ENCODE results near the gene MEDAG.

Gene MEDAG

DNA sequence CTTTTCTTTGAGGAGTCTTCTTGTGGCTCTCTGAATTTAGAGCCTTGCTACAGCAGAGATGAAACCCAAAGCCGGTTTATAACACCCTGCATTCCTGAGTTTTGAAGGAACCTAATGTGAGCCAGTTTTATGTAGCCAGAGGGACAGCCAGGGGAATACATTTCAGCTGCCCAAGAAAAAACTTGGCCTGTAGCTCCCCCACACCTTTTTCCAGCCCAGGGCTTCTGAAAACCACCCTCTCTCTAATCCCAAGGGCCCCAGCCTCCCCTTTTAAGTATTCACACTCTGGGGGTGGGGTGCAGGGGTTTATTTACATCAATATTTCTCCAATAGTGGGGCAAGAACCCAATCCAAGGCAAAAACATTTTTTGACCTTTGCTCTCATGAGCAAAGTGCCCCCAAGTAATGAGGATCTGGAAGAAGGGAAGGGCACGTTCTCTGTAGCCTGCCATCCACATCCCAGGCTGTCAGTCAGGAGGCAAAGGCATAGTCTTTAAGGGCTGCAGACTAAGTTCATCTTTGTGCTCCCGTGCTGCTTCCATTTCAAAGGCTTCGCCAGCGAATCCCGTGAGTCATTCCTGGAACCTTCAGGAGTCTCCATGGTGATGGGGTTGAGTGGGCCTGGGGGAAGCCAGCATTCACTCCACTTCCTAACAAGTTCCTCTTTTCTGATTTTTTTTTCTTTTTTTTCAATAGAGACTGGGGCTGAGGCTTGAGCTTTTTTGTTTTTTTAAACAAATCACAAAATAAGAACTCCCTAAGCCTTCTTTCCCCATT, 33.2 kb upstream of the MEDAG start:
- in situ Hi-C loops (cut with MboI; ENCODE audit: low sequenced_read_pairs): no loop called here

DNA sequence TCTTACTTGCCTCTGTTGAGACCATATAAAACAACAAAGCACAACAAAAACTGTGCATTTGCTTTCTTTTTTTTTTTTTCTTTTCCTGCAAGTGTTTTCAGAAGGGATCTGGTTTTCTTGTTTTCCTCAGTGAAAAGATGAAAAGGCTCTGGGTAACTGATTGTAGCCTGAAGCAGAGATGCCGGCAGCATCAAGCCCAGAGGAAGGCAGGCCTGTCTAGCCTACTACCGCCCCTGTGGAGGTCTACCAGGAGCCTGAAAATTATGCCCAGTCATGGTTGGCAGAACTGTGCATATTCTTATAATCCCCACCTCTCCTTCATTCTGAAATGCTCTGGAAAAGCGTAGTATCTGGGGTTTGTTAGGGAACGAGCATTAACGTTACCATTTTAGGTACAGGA, 32.6 kb upstream of the MEDAG start:
- in situ Hi-C loops (cut with MboI; ENCODE audit: low sequenced_read_pairs): no loop called here

- in situ Hi-C loops (cut with MboI; ENCODE audit: low sequenced_read_pairs): no loop called here
Observed at GRCh38 chr13:30874111-30874510, 32.0 kb upstream of the MEDAG start.

GRCh38 chr13:30874561-30874960, 31.5 kb upstream of the MEDAG start:
- in situ Hi-C loops (cut with MboI; ENCODE audit: low sequenced_read_pairs): no loop called here

DNA sequence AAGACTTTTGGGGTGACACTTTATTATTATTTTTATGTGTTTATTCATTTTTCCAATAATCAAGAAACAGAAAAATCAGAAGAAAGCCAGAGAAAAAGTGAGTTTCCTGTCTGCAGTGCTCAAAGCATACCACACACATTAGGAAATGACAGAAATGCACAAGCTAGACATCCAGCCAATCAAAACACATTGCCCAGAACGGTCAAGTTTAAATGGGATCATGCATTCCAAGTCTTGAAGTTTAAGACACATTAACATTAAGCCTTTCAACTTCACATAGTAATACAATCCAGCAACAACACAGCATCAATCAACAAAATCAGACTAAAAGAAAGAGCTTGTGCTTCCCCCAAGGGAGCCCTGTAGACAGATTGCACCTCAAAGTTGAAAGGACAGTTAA, 28.7 kb upstream of the MEDAG start:
- in situ Hi-C loops (cut with MboI; ENCODE audit: low sequenced_read_pairs): no loop called here

DNA sequence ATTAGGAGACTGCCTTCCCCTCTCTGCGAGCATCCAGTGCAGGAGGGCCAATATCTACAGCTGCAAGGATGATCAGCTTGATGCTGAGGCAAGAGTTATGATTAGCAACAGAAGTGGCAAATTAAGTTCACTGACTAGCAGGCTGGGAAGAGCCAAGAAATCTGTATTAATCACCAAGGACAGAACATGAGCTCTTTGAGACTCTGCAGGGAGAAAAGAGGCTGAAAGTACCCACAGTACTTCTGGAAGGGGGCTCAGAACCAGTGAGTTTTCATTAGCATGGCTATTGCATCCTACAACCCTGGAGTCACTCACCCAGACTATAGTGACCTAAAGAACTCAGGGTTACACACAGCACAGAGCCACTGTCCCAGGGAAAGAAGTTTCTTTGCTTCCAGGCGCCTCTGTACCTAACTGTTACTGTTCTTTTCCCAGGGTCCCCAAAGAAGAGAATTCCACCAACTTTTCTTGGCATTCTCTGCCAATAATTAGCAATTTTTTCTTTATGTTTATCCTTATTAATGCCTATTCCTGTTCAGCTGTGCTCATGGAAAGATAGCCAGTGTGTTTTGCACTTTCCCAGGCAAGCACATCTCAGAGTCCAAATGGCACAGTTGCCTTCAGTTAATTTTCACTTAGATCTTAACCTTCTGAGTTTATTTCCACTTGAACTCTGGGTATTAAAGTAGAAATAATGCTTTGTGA, 25.8 kb upstream of the MEDAG start:
- in situ Hi-C loops (cut with MboI; ENCODE audit: low sequenced_read_pairs): no loop called here

DNA sequence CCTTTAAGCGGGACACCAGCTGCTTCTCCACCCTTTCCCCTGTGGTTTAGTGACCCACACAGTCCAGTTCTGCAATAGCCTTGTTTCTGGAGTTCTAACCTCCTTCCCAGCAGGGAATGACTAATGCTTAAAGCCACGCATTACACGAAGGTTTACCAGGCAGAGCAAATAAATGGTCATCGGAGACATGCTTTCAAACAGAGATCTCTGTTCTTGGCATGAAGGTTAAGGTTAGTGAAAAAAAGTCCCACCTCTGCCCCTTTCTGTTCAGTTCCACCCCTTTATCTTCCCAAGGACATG, 25.3 kb upstream of the MEDAG start:
- in situ Hi-C loops (cut with MboI; ENCODE audit: low sequenced_read_pairs): no loop called here

- in situ Hi-C loops (cut with MboI; ENCODE audit: low sequenced_read_pairs): no loop called here
Observed at GRCh38 chr13:30881191-30881651, 24.9 kb upstream of the MEDAG start.

DNA sequence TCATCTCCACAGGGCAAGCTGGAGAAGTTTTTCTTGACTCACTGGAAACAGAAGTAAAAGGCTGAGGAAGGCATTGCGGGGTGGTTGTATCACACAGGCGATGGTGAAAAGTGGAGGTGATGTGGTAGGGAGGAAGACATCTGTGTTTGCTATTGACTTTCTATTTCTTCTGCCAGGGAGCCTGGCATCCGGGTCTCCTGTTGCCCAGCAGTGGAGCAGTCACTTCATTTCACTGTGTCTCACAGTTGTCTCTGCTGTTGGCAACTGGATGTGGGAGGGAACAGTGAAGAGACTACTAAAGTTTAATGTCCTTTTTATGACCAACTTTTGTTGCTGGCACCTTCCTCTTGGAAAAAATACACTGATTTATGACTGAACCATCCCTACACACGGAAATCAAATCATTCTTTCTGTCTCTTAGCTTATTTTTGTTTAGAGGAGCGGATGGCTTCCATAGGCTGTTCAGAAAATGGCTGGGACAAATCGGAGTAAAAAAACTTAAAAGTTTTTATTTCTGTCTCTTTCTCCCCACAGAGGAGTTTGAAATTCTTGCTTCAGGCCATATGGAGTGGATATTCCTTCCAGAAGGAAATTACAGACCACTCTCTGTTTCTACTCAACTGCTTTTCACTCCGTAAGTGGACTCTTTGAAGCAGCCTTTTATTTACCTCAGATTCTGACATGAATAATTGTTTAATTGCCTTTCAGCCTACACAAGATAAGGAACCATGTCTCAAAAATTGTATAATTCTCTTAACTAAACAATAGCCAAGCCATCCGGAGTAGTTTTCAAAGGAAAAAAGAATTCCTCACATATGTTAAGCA, 23.8 kb upstream of the MEDAG start:
- in situ Hi-C loops (cut with MboI; ENCODE audit: low sequenced_read_pairs): no loop called here

- in situ Hi-C loops (cut with MboI; ENCODE audit: low sequenced_read_pairs): no loop called here
Observed at GRCh38 chr13:30882996-30883766, 22.9 kb upstream of the MEDAG start.

DNA sequence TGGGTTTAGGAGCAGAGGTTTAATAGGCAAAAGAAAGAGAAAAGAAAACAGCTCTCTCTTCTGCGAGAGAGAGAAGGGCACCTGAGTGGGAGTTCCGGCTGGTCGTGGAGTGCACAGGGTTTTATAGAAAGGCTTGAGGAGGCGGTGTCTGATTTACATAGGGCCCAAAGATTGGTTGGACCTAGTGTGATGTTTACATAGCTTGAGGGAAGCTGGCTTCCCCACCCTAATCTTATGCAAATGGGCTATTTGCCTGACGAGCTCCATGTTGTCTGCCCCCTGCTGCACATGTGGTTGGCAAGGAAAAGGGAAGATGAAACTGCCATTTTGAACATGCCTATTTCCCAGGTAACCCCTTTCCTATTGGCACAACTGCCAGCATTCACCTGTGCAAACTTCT, 21.5 kb upstream of the MEDAG start:
- in situ Hi-C loops (cut with MboI; ENCODE audit: low sequenced_read_pairs): no loop called here

DNA sequence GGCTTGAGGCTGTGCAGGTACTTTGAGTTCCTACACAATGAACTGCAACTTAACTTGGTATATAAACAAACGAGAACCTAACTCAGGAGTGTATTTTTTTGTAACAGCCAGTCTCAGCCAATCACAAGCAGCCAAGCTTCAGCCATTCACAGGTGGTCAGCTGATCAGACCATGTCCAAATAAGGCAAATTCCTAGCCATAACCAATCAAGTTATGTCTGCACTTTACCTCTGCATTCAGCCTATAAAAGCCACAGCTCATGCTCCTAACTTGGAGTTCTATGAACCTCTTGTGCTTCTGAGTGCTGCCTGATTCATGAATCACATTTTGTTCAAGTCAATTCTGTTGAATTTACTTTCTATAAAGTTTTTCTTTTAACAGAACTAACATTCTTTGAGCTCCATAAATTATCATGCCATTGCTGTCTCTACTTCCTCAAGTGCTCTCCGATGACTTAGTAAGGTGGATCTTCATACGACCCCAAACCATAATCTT, 16.8 kb upstream of the MEDAG start:
- in situ Hi-C loops (cut with MboI; ENCODE audit: low sequenced_read_pairs): no loop called here

DNA sequence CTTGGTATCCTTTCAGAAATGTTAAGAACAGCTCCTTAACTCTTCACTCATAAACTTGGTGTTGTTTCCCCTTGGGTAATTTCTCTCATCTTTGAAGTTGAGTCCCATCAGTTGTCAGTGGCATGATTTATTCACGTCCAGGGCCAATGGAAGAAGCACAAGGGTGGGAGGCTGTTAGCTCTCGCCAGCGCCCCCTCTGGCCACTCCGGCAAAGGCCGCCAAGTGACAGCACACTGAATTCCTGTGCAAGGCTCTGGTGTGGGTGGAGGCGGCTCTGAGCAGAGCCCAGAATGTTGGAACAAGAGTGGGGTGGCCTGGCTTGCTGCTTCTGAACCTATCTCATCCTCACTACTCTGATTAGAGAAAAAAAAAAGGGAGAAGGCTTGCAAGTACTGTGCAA, 13.1 kb upstream of the MEDAG start:
- in situ Hi-C loops (cut with MboI; ENCODE audit: low sequenced_read_pairs): no loop called here

- in situ Hi-C loops (cut with MboI; ENCODE audit: low sequenced_read_pairs): no loop called here
Observed at GRCh38 chr13:30895773-30896172, 10.3 kb upstream of the MEDAG start.

DNA sequence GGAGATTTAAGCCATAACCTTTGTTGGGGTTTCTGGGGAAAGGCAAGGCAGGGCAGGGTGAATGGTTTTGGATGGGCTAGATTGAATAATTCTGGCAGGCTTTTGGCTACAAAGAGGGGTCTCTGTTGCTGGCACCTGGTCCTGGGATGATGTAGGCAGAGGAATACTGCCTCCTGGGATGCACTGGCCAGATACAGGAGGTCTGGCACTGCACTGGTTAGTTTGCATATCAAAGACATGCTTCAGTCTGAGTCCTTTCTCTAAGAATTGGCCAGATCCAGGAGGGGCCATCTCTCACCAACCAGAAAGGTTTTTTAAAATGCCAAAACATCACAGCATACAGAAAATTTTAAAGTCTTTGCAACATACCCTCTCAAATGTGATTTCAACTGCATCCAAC, 8.0 kb upstream of the MEDAG start:
- in situ Hi-C loops (cut with MboI; ENCODE audit: low sequenced_read_pairs): no loop called here

GRCh38 chr13:30898678-30899241, 7.3 kb upstream of the MEDAG start:
- in situ Hi-C loops (cut with MboI; ENCODE audit: low sequenced_read_pairs): no loop called here

GRCh38 chr13:30900436-30900835, 5.6 kb upstream of the MEDAG start:
- in situ Hi-C loops (cut with MboI; ENCODE audit: low sequenced_read_pairs): no loop called here

DNA sequence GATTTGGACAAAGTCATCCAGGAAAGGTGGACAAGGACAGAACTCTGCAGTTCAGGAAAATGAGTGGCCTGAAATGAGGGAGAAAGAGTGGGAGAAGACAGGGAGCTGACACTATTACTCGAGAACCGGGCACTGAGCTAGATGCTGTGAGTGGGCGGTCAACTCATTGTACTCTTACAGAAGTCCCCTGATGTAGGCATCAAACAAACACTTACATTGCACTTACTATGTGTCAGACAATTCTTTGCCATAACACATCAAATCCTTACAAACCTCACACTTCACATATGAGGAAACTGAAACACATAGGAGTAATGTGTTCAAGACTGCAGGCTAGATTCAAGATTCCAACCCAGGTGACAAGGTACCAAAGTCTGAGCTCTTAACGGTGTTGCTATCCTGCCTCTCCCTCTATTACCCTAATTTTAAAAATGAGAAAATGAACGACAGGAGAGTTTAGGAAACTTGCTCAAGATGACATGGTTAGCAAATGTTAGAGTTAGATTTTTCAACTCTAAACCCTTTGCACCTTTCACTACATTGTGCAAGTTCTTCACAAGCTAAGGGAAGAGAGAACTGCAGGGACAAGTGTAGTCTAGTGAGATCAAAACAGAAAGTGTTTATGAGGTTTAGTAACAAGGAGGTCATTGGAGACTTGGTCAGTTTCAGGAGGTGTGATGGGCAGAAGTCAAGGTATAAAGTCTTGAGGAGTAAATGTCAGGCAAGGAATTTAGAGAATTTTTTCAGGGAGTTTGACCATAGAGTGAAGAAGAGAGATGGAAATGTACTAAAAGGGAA, 4.9 kb upstream of the MEDAG start:
- in situ Hi-C loops (cut with MboI; ENCODE audit: low sequenced_read_pairs): no loop called here

DNA sequence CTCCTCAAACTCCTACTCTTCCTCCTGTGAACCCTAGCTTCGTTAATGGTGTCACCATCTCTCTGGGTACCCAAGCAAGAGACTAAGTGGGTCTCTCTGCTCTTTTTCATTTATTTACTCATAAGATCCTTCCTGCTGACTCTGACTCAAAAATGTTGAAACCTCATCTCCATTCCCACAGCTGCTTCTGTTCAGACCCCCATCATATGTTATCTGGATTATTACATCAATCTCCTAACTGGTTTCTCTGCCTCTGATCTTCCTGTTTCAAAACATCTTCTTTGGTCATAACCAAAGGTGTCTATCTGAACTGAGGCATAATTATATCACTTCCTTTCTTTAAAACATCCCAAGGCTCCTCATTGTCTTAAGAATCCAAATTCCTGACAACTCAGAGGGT, 2.0 kb upstream of the MEDAG start:
- in situ Hi-C loops (cut with MboI; ENCODE audit: low sequenced_read_pairs): no loop called here

Measured in HL-60/S4 (cell line).